ENCODE results near the gene TANK. TPM values are rescaled to one million over a fixed set of nuclear protein-coding genes. Genes with fewer than 3 reads are reported as not detected.
A peak's percentile ranks its signal among the peaks of the same experiment; 100 is the strongest.

TANK gene
- total RNA-seq, 1 donor from 2014 or later, result 45.4 TPM

DNA sequence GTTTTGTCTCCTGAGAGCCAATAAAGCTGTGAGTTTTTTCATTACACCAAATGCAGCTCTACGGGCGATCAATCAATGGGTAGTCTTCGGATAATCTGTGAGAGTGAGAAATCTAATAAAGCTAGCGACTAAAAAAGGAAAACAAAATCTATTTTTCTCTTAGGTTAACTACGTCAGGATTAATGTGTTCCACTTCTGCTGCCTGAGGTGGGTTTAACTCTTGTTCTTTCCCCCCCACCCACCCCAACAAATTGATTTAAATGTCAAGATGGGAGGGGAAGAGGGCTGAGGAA is 85.0 kb downstream of the TANK start:
- TF ChIP-seq, protein P1, sequence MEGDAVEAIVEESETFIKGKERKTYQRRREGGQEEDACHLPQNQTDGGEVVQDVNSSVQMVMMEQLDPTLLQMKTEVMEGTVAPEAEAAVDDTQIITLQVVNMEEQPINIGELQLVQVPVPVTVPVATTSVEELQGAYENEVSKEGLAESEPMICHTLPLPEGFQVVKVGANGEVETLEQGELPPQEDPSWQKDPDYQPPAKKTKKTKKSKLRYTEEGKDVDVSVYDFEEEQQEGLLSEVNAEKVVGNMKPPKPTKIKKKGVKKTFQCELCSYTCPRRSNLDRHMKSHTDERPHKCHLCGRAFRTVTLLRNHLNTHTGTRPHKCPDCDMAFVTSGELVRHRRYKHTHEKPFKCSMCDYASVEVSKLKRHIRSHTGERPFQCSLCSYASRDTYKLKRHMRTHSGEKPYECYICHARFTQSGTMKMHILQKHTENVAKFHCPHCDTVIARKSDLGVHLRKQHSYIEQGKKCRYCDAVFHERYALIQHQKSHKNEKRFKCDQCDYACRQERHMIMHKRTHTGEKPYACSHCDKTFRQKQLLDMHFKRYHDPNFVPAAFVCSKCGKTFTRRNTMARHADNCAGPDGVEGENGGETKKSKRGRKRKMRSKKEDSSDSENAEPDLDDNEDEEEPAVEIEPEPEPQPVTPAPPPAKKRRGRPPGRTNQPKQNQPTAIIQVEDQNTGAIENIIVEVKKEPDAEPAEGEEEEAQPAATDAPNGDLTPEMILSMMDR (IDR thresholded peaks at IDR 0.05), result no peak
- no peak for DNase-seq (ENCODE audit: low spot score)
- H3K27me3 Mint-ChIP-seq (ENCODE audit: low read depth), result peaks cover 22% of the 10 kb centered on the region
- H3K27ac Mint-ChIP-seq (ENCODE audit: unreplicated experiment), result no peak overlapping the region
- no peaks in the 10 kb centered on the region for H3K36me3 Mint-ChIP-seq (ENCODE audit: low read depth)
- no peak overlapping the region for H3K4me3 Mint-ChIP-seq (ENCODE audit: unreplicated experiment)
- H3K9me3 Mint-ChIP-seq (ENCODE audit: low read depth), result no peaks in the 10 kb centered on the region
- H3K4me1 Mint-ChIP-seq (ENCODE audit: low read depth), result no peaks in the 10 kb centered on the region

DNA sequence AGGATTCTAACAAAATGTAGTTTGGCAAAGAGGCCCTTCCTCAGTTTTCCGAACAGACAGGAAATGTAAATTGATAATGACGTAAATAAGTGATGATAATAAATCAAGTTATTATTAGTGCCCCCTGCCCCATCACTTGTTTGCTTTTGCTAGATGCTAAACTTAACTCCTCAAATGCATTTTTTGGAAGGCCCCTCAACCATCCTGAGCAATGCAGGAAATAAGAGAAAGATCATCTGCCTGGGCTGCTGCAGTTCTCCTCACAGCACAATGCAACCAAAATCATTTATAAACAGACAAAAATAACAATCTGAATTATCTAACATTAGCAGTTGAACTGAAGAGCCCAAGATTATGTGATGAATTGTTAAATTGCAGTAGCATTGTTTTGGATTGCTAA is 85.4 kb downstream of the TANK start:
- Mint-ChIP-seq H3K27me3 (ENCODE audit: low read depth) (peaks cover 22% of the 10 kb centered on the region), H3K4me1 (ENCODE audit: low read depth) (no peaks in the 10 kb centered on the region), H3K36me3 (ENCODE audit: low read depth) (no peaks in the 10 kb centered on the region), H3K9me3 (ENCODE audit: low read depth) (no peaks in the 10 kb centered on the region), H3K27ac (ENCODE audit: unreplicated experiment) (no peak overlapping the region), H3K4me3 (ENCODE audit: unreplicated experiment) (no peak overlapping the region)
- no peak for DNase-seq (ENCODE audit: low spot score)
- TF ChIP-seq, protein P1 (IDR thresholded peaks at IDR 0.05), result no peak

DNA sequence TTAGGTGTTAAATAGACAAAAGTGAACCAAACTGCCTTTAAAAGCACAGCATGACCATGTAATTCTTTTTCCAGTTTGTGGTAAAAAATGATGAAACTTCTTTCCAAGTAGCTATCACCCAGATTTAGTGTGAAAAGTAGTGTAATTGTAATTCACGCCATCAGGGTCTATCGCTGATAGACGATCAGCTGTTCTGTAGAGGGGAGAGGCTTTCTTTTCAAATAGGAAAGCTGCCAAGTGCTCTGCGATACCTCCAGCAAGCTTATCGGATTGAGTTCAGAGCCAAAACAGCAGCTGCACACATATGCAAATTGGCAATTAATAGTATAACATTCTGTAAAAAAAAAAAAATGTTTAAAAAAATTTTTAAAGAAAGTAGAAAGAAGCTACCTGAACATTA is 86.1 kb downstream of the TANK start:
- Mint-ChIP-seq H3K9me3 (ENCODE audit: low read depth) (no peaks in the 10 kb centered on the region), H3K4me1 (ENCODE audit: low read depth) (no peaks in the 10 kb centered on the region)

DNA sequence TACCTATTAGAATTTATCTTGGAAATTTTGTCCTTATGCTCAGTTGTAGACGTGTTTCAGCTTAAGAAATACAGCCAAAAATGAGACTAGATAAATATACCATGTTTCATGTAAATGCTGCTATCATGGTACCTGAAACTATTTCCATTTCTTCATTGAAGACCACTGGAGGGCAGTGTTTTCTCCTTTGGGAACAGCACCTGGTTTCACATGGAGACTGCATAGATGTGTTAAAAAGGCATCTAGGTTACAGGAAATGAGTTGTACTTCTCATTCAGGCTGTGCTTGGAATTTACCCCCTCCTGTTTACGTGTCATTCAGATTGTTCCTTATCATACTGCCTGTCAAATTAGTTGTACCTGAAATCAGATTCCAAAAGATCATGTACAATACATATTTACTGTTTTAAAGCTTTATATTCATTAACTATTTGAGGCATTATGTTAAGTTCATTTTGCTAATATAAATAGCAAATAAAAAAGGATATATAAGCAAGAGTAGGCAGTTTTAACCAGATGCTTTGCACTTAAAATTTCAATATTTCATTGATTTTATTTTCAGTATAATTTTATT is 90.7 kb downstream of the TANK start:
- H3K36me3 Mint-ChIP-seq (ENCODE audit: low read depth), result no peaks in the 10 kb centered on the region
- no peak for DNase-seq (ENCODE audit: low spot score)
- no peaks in the 10 kb centered on the region for H3K4me1 Mint-ChIP-seq (ENCODE audit: low read depth)
- H3K9me3 Mint-ChIP-seq (ENCODE audit: low read depth), result no peaks in the 10 kb centered on the region
- no peak overlapping the region for H3K4me3 Mint-ChIP-seq (ENCODE audit: unreplicated experiment)
- peaks cover 19% of the 10 kb centered on the region for H3K27me3 Mint-ChIP-seq (ENCODE audit: low read depth)
- TF ChIP-seq, protein P1 (IDR thresholded peaks at IDR 0.05), result peak; percentile 83
- H3K27ac Mint-ChIP-seq (ENCODE audit: unreplicated experiment), result no peak overlapping the region

More for the DNA sequence above, 86.1 kb downstream of the TANK start:
- TF ChIP-seq, protein P1 (IDR thresholded peaks at IDR 0.05), result no peak
- H3K36me3 Mint-ChIP-seq (ENCODE audit: low read depth), result no peaks in the 10 kb centered on the region
- H3K27me3 Mint-ChIP-seq (ENCODE audit: low read depth), result peaks cover 24% of the 10 kb centered on the region
- H3K4me3 Mint-ChIP-seq (ENCODE audit: unreplicated experiment), result no peak overlapping the region
- no peak overlapping the region for H3K27ac Mint-ChIP-seq (ENCODE audit: unreplicated experiment)
- DNase-seq (ENCODE audit: low spot score), result no peak

DNA sequence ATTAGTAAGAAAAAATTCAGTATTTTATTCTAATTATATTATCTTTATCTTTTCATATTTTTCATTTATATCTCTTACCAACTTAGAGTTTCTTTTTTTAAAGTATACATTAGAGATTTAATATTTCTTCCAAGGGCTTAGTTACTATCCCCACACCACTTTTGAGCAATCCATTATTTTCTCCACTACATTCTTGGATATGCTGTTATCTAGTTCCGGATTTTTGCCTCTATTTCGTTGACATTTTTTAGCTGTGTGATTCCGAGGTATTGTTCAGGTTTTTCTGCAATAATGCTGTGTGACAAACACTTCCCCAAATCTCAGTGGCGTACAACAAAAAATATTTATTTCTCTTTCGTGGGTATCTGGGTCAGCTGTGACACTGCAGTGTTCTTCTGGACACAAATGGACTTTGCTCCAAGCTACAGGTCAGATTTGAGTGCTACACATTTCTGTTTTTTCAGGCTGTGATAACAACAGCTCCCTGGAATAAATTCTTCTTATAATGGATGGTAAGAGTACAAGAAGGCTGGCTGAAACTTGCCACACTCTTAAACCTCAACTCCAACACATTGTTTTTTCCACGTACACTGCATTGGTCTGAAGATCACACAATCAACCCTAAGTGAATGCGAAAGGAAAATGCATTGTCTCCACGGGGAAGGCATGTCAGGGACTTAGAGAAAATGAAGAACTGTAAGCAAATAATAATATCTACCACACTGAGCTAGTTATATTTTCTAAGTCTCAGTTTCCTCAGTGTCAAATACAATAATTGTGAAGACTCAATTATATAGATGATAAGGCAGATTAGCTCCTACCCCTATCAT is 97.1 kb downstream of the TANK start:
- Mint-ChIP-seq H3K27me3 (ENCODE audit: low read depth) (peaks cover 1% of the 10 kb centered on the region), H3K36me3 (ENCODE audit: low read depth) (no peaks in the 10 kb centered on the region), H3K27ac (ENCODE audit: unreplicated experiment) (no peak overlapping the region), H3K9me3 (ENCODE audit: low read depth) (no peaks in the 10 kb centered on the region), H3K4me3 (ENCODE audit: unreplicated experiment) (no peak overlapping the region), H3K4me1 (ENCODE audit: low read depth) (no peaks in the 10 kb centered on the region)
- TF ChIP-seq, protein P1 (IDR thresholded peaks at IDR 0.05), result no peak
- no peak for DNase-seq (ENCODE audit: low spot score)
